Activated CD4-positive, alpha-beta T cell treated with anti-CD3 and anti-CD28 coated beads for 36 hours (primary cell): ENCODE data around the gene SLC16A4. TPM values are rescaled to one million over a fixed set of nuclear protein-coding genes. Genes with fewer than 3 reads are reported as not detected.

Source experiments
- ATAC-seq: fragments of 200-7000 bp; cut with Tn5 transposase; one replicate; pipeline ENCODE4 v1.10.0; 2021; ENCODE audit warnings: mild to moderate bottlenecking, moderate library complexity
- CTCF ChIA-PET: fragments of 350-600 bp; sonication (Branson Sonifier 250); formaldehyde crosslinking; loops from one replicate; lab custom pipeline; 2021; ENCODE audit warnings: antibody characterized with exemption; lab: Charles Lee
- POLR2A ChIA-PET: fragments of 350-600 bp; sonication (Branson Sonifier 250); formaldehyde crosslinking; loops from one replicate; lab custom pipeline; 2021; ENCODE audit warnings: antibody characterized with exemption, inconsistent platforms; lab: Charles Lee
- DNase-seq: peaks from one replicate; pipeline ENCODE4 v3.0.0-alpha.2; 2020
- H3K27ac Mint-ChIP-seq: one replicate; pipeline ENCODE4 v1.8.0; 2021; ENCODE audit warnings: mixed read lengths
- H3K27me3 Mint-ChIP-seq: one replicate; pipeline ENCODE4 v1.8.0; 2021; ENCODE audit warnings: mixed read lengths
- H3K36me3 Mint-ChIP-seq: one replicate; pipeline ENCODE4 v1.8.0; 2021; ENCODE audit warnings: low read depth, mixed read lengths
- H3K4me1 Mint-ChIP-seq: one replicate; pipeline ENCODE4 v1.8.0; 2021; ENCODE audit warnings: mixed read lengths
- H3K4me3 Mint-ChIP-seq: one replicate; pipeline ENCODE4 v1.8.0; 2021; ENCODE audit warnings: mild to moderate bottlenecking, moderate library complexity, mixed read lengths
- H3K9me3 Mint-ChIP-seq: one replicate; pipeline ENCODE4 v1.8.0; 2021; ENCODE audit warnings: low read depth, mixed read lengths
- intact Hi-C, 2 experiments: fragments of 100-400 bp; cut with DNase I in 1 of 2; cut with micrococcal nuclease in 1 of 2; formaldehyde crosslinking; loops; one replicate each; pipeline versions ENCODE4 v1.14.2 to v1.15.1; 2022 to 2024; cut with DNase I, micrococcal nuclease
- total RNA-seq, 2 experiments: library from RNA; stranded (reverse); gene quantifications; one replicate each; pipeline ENCODE4 v1.2.3, GENCODE V29; 2021

Gene SLC16A4
- total RNA-seq, 2 experiments from 2014 or later: 0.14 to 0.44 TPM

DNA sequence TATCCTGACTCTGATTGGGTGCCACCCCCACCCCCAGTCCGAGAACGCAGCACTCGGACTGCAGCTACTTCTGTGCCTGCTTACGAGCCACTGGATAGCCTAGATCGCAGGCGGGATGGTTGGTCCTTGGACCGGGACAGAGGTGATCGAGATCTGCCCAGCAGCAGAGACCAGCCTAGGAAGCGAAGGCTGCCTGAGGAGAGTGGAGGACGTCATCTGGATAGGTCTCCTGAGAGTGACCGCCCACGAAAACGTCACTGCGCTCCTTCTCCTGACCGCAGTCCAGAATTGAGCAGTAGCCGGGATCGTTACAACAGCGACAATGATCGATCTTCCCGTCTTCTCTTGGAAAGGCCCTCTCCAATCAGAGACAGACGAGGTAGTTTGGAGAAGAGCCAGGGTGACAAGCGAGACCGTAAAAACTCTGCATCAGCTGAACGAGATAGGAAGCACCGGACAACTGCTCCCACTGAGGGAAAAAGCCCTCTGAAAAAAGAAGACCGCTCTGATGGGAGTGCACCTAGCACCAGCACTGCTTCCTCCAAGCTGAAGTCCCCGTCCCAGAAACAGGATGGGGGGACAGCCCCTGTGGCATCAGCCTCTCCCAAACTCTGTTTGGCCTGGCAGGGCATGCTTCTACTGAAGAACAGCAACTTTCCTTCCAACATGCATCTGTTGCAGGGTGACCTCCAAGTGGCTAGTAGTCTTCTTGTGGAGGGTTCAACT is 49.5 kb downstream of the SLC16A4 start:
- DNase-seq (no peak), ATAC-seq (no peak)
- H3K27ac Mint-ChIP-seq: peak overlapping the region; percentile 2
- H3K9me3 Mint-ChIP-seq: no peaks in the 10 kb centered on the region
- peaks cover 65% of the 10 kb centered on the region for H3K4me1 Mint-ChIP-seq
- no peaks in the 10 kb centered on the region for H3K27me3 Mint-ChIP-seq
- no peak overlapping the region for H3K4me3 Mint-ChIP-seq
- ChIA-PET POLR2A (interaction anchor here (0.9 to 1.4 kb wide), 4 partner anchors 10 to 51 kb away, joined by 3 to 4 read pairs (median 4); no protein-coding TSS in a partner anchor), CTCF (interaction anchor here (0.9 to 9.2 kb wide), 3 partner anchors 12 to 132 kb away, joined by 3 to 137 read pairs (median 4); partner anchors contain the start of gene KCNC4)
- intact Hi-C loops: no loop called here
- H3K36me3 Mint-ChIP-seq: peaks cover 61% of the 10 kb centered on the region

DNA sequence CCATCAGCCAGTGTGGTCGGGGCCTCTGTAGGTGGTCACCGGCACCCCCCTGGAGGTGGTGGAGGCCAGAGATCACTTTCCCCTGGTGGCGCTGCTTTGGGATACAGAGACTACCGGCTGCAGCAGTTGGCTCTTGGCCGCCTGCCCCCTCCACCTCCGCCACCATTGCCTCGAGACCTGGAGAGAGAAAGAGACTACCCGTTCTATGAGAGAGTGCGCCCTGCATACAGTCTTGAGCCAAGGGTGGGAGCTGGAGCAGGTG is 50.7 kb downstream of the SLC16A4 start:
- Mint-ChIP-seq H3K9me3 (no peaks in the 10 kb centered on the region), H3K27me3 (no peaks in the 10 kb centered on the region), H3K4me3 (no peak overlapping the region), H3K36me3 (peaks cover 51% of the 10 kb centered on the region), H3K4me1 (peaks cover 57% of the 10 kb centered on the region), H3K27ac (no peak overlapping the region)
- ChIA-PET CTCF (interaction anchor here (1.1 to 9.2 kb wide), 5 partner anchors 10 to 143 kb away, joined by 3 to 137 read pairs (median 11); partner anchors contain the start of gene KCNC4), POLR2A (interaction anchor here (1.0 to 3.6 kb wide), 7 partner anchors 8 to 308 kb away, joined by 3 to 35 read pairs (median 12); partner anchors contain the start of genes KCNC4 and LAMTOR5)
- no peak for DNase-seq
- intact Hi-C loops: no loop called here
- ATAC-seq: no peak

DNA sequence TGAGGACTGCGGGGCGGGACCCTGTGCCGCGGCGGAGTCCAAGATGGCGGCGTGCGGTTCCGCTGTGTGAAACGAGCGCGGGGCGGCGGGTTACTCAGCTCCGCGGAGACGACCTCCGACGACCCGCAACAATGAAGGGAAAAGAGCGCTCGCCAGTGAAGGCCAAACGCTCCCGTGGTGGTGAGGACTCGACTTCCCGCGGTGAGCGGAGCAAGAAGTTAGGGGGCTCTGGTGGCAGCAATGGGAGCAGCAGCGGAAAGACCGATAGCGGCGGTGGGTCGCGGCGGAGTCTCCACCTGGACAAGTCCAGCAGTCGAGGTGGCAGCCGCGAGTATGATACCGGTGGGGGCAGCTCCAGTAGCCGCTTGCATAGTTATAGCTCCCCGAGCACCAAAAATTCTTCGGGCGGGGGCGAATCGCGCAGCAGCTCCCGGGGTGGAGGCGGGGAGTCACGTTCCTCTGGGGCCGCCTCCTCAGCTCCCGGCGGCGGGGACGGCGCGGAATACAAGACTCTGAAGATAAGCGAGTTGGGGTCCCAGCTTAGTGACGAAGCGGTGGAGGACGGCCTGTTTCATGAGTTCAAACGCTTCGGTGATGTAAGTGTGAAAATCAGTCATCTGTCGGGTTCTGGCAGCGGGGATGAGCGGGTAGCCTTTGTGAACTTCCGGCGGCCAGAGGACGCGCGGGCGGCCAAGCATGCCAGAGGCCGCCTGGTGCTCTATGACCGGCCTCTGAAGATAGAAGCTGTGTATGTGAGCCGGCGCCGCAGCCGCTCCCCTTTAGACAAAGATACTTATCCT is 51.2 kb downstream of the SLC16A4 start:
- no peak overlapping the region for H3K27ac Mint-ChIP-seq
- H3K36me3 Mint-ChIP-seq: peaks cover 48% of the 10 kb centered on the region
- no peak overlapping the region for H3K4me3 Mint-ChIP-seq
- POLR2A ChIA-PET: interaction anchor here (0.6 to 3.6 kb wide), 19 partner anchors 9 to 1244 kb away, joined by 3 to 35 read pairs (median 4); partner anchors contain the start of genes KCNC4, LAMTOR5 and STRIP1
- intact Hi-C loops: loop anchor here (1.0 to 10.0 kb wide), 18 partner anchors 121 to 1647 kb away; partner anchors contain the start of genes PSMA5 (in 2 of the 2), STRIP1 (in 2 of the 2), ATXN7L2 (in 1 of the 2) and DDX20 (in 1 of the 2)
- peaks cover 55% of the 10 kb centered on the region for H3K4me1 Mint-ChIP-seq
- H3K9me3 Mint-ChIP-seq: no peaks in the 10 kb centered on the region
- peak; percentile 81 for DNase-seq
- H3K27me3 Mint-ChIP-seq: no peaks in the 10 kb centered on the region
- CTCF ChIA-PET: interaction anchor here (0.8 to 9.2 kb wide), 16 partner anchors 10 to 354 kb away, joined by 3 to 137 read pairs (median 4); partner anchors contain the start of genes AHCYL1 and KCNC4
- peak; percentile 6 for ATAC-seq

DNA sequence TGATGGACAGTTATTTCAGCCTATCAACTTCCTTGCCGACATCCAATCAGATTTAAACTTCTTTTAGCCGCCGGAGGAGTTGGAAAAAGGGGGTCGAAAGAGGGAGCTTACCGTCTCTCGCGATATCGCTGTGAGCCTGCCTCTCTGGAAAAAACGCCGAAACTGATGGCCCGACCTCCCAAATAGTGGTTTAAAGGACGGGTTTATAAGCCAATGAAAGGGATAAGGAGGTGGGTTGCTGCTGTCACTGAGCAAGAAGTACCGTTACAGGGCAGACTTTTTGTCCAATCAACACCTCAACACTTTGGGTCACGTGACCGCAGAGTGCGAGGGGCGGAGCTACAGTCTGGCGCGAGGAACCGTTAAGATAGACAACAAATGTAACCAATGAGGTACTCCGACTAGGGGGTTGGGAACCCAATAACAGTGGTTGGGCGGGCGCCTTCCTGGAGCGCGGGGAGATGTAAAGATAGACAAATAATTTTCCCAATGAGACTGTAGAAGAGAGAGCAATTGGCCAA is 51.9 kb downstream of the SLC16A4 start, which contains the start of gene RBM15:
Gene RBM15, plus strand, starts transcription at position 492 of the 521 bp plus-strand sequence. Its CDS starts 29 bp downstream, at position 521.
- no peak within 1 kb of the TSS for H3K4me3 Mint-ChIP-seq
- no peaks in the 10 kb centered on the region for H3K9me3 Mint-ChIP-seq
- DNase-seq: peak; percentile 97
- peaks cover 48% of the 10 kb centered on the region for H3K4me1 Mint-ChIP-seq
- peak; percentile 83 for ATAC-seq
- no peak within 1 kb of the TSS for H3K27ac Mint-ChIP-seq
- no peaks in the 10 kb centered on the region for H3K27me3 Mint-ChIP-seq
- H3K36me3 Mint-ChIP-seq: peaks cover 42% of the 10 kb centered on the region
- intact Hi-C loops: loop anchor here (1.0 to 10.0 kb wide), 20 partner anchors 68 to 1646 kb away; partner anchors contain the start of genes KCNC4 (in 2 of the 2), LAMTOR5 (in 2 of the 2), PSMA5 (in 2 of the 2) and STRIP1 (in 2 of the 2)
- CTCF ChIA-PET: interaction anchor here (0.6 to 9.2 kb wide), 19 partner anchors 8 to 853 kb away, joined by 3 to 137 read pairs (median 3); partner anchors contain the start of genes AHCYL1 and KCNC4
- POLR2A ChIA-PET: interaction anchor here (0.6 to 3.6 kb wide), 18 partner anchors 10 to 1244 kb away, joined by 3 to 35 read pairs (median 4); partner anchors contain the start of genes KCNC4, LAMTOR5 and STRIP1

DNA sequence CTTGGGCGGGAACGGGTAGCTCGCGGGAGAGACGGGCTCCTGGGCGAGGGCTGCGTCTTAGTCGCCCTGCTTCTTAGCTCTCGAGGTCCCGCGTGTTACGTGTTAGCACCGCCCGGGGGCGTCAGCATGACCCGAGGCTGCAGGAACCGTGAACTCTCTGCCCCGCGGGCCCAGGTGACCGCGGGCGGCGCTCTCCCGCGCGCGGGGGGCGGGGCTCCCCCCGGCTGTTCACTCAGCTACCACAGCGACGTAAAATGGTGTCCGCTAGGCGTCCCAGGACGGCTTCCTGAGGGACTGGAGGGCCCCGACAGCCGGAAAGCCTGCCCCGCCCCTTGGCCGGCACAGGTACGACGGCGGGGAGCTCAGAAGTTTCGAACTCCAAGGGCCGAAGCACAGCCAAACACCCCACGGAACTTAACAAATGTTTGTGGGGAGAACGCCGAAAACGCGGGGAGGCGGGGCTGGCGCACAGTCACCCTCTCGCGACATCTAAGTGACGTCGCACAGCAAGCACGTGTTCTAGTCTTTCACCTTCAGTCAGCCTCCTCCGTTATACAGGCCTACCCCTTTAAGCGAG is 52.4 kb downstream of the SLC16A4 start:
- peaks cover 37% of the 10 kb centered on the region for H3K36me3 Mint-ChIP-seq
- no peaks in the 10 kb centered on the region for H3K27me3 Mint-ChIP-seq
- intact Hi-C loops: loop anchor here (1.0 to 10.0 kb wide), 15 partner anchors 69 to 1646 kb away; partner anchors contain the start of genes LAMTOR5 (in 2 of the 2), PSMA5 (in 2 of the 2), DDX20 (in 1 of the 2) and KCNC4 (in 1 of the 2)
- H3K4me3 Mint-ChIP-seq: no peak overlapping the region
- CTCF ChIA-PET: interaction anchor here (0.5 to 9.2 kb wide), 24 partner anchors 8 to 1113 kb away, joined by 3 to 137 read pairs (median 3); partner anchors contain the start of genes AHCYL1, KCNC4 and STRIP1
- H3K4me1 Mint-ChIP-seq: peaks cover 43% of the 10 kb centered on the region
- POLR2A ChIA-PET: interaction anchor here (0.7 to 3.6 kb wide), 18 partner anchors 10 to 913 kb away, joined by 3 to 35 read pairs (median 4); partner anchors contain the start of genes KCNC4, LAMTOR5 and STRIP1
- DNase-seq (peak; percentile 97), ATAC-seq (peak; percentile 77)
- H3K27ac Mint-ChIP-seq: no peak overlapping the region
- no peaks in the 10 kb centered on the region for H3K9me3 Mint-ChIP-seq

DNA sequence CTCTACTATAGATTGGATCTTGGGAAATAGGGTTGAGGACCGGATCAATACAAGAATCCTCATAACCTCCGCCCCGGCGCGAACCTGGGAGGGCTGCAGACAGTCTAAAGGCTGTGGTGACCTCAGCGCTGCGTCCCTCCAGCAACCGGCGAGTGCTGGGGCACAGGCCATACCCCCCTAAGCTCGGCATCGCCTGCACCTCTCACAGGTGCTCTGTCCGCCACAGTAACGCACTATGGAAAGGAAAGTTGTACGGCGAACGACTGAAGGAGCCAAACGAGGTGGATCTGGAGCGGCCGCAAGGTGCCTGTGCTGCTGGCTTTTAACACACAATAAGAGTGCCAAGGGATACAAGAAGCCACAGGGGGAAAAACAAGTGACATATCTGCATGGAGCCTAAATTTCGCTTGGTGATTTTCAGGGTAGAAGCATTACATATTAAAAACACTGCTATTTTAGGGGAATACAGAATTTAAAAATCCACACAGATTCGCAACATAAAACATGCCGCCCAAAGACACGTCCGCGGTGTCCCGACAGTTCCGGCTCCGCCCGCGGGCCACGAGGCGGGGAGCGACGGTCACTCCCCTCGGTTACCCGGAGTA is 53.0 kb downstream of the SLC16A4 start:
- DNase-seq (peak; percentile 65), ATAC-seq (no peak)
- peaks cover 37% of the 10 kb centered on the region for H3K4me1 Mint-ChIP-seq
- H3K27ac Mint-ChIP-seq: no peak overlapping the region
- no peaks in the 10 kb centered on the region for H3K27me3 Mint-ChIP-seq
- CTCF ChIA-PET: interaction anchor here (0.5 to 9.2 kb wide), 19 partner anchors 9 to 1113 kb away, joined by 3 to 137 read pairs (median 3); partner anchors contain the start of genes KCNC4 and STRIP1
- POLR2A ChIA-PET: interaction anchor here (0.8 to 3.6 kb wide), 8 partner anchors 11 to 912 kb away, joined by 3 to 35 read pairs (median 8); partner anchors contain the start of genes KCNC4 and LAMTOR5
- H3K9me3 Mint-ChIP-seq: no peaks in the 10 kb centered on the region
- peaks cover 31% of the 10 kb centered on the region for H3K36me3 Mint-ChIP-seq
- no peak overlapping the region for H3K4me3 Mint-ChIP-seq
- intact Hi-C loops: loop anchor here (1.0 to 10.0 kb wide), 15 partner anchors 69 to 1645 kb away; partner anchors contain the start of genes LAMTOR5 (in 2 of the 2), PSMA5 (in 2 of the 2), DDX20 (in 1 of the 2) and KCNC4 (in 1 of the 2)

DNA sequence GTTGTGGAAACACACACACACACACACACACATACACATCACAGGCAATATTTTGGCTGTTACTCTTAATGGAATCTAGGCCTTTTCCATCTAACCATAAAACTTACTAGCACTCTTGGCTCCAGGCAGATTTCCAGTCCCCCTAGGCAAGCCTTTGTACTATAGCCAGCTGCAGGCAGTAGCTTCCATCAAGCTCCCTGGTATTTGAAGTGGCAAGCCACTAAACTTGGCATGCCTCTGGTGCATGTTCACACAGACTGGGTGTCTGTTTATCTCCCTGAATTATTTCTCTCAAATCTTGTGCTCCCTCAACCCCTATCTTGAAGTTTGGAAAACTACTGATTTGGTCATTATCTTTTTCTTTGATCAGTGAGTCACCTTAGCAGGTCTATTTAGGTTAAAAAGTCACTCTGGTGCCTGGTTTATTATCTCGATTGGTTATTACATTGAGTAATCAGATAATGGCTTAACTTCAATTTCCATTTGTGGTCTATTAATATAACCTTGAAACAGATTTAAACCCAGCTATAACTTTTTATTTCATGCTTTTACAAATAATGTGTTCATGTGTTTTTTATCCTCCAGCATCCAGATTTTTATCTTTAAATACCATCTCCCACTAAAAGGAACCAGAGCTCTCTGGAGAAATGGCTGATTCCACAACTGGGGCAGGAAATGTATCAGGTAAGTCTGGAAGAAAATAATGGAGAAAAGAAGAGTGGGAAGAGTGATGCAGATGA is 54.4 kb downstream of the SLC16A4 start:
- DNase-seq (no peak), ATAC-seq (no peak)
- H3K27me3 Mint-ChIP-seq: no peaks in the 10 kb centered on the region
- POLR2A ChIA-PET: interaction anchor here (0.7 to 3.2 kb wide), 2 partner anchors 44 to 128 kb away, joined by 3 to 35 read pairs; partner anchors contain the start of gene KCNC4
- H3K9me3 Mint-ChIP-seq: no peaks in the 10 kb centered on the region
- H3K36me3 Mint-ChIP-seq: peaks cover 18% of the 10 kb centered on the region
- H3K27ac Mint-ChIP-seq: peak overlapping the region; percentile 85
- CTCF ChIA-PET: interaction anchor here (0.6 to 9.2 kb wide), 12 partner anchors 18 to 139 kb away, joined by 3 to 137 read pairs (median 4); partner anchors contain the start of gene KCNC4
- H3K4me1 Mint-ChIP-seq: peaks cover 24% of the 10 kb centered on the region
- intact Hi-C loops: loop anchor here (5.0 to 10.0 kb wide), 4 partner anchors 126 to 1122 kb away; partner anchors contain the start of genes PSMA5 (in 1 of the 2) and SARS1 (in 1 of the 2)
- peak overlapping the region; percentile 68 for H3K4me3 Mint-ChIP-seq

DNA sequence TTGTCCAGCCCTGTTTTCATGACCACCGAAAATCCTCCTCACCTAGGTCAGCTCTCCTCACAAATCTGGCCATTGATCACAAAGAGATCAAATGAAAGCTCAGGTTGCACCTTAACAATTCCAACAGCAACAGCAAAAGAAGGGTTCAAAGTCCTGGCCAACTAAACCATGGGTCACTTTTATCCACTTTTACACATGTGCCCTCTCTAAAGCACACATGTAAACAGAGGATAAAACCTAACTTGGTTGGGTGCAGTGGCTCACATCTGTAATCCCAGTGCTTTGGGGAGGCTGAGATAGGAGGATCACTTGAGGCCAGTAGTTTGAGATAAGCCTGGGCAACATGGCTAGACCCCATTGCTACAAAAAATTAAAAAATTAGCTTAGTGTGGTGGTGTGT is 55.6 kb downstream of the SLC16A4 start:
- CTCF ChIA-PET: interaction anchor here (0.6 to 9.2 kb wide), 9 partner anchors 17 to 131 kb away, joined by 3 to 137 read pairs (median 4); partner anchors contain the start of gene KCNC4
- Mint-ChIP-seq H3K9me3 (no peaks in the 10 kb centered on the region), H3K4me1 (peaks cover 12% of the 10 kb centered on the region), H3K36me3 (peaks cover 6% of the 10 kb centered on the region), H3K27me3 (no peaks in the 10 kb centered on the region), H3K4me3 (no peak overlapping the region), H3K27ac (no peak overlapping the region)
- POLR2A ChIA-PET: no interaction called here
- intact Hi-C loops: loop anchor here (5.0 to 10.0 kb wide), 4 partner anchors 127 to 1120 kb away; partner anchors contain the start of genes PSMA5 (in 1 of the 2) and SARS1 (in 1 of the 2)
- ATAC-seq: no peak
- no peak for DNase-seq

DNA sequence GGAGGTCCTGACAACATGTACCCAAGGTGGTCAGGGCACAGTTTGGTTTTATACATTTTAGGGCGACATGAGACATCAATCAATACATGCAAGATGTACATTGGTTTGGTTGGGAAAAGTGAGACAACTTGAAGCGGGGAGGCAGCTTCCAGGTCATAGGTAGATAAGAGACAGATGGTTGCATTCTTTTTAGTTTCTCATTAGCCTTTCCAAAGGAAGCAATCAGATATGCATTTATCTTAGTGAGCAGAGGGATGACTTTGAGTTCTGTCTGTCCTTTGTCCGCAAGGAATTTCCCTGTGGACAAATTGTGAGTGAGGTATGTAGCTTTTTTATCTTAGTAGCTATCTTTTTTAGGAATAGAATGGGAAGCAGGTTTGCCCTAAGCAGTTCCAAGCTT is 62.1 kb downstream of the SLC16A4 start:
- Mint-ChIP-seq H3K27me3 (no peaks in the 10 kb centered on the region), H3K36me3 (no peaks in the 10 kb centered on the region), H3K9me3 (no peaks in the 10 kb centered on the region), H3K27ac (no peak overlapping the region), H3K4me1 (no peaks in the 10 kb centered on the region), H3K4me3 (no peak overlapping the region)
- intact Hi-C loops: no loop called here
- ChIA-PET POLR2A (no interaction called here), CTCF (interaction anchor here (0.6 to 2.4 kb wide), 5 partner anchors 16 to 132 kb away, joined by 3 to 10 read pairs (median 3); no protein-coding TSS in a partner anchor)
- DNase-seq: no peak
- ATAC-seq: no peak
